Measurements from ENCODE around the gene ETFB. TPM values are rescaled to one million over a fixed set of nuclear protein-coding genes. Genes with fewer than 3 reads are reported as not detected.

The ETFB gene
- total RNA-seq, 4 donors from 2014 or later, result 125 to 305 (median 154) TPM

GRCh38 chr19:51380379-51380778 lies 14.2 kb upstream of the ETFB start:
- Histone ChIP-seq H3K9me3 (peaks cover 0 to 7% (median 0%) of the 10 kb centered on the region in 4 donors), H3K36me3 (no peaks in the 10 kb centered on the region), H3K4me1 (no peaks in the 10 kb centered on the region), H3K4me3 (no peak overlapping the region), H3K27me3 (no peaks in the 10 kb centered on the region), H3K27ac (no peak overlapping the region)
- TF ChIP-seq POLR2A (IDR thresholded peaks at IDR 0.05), result no peak
- TF ChIP-seq, protein P1, sequence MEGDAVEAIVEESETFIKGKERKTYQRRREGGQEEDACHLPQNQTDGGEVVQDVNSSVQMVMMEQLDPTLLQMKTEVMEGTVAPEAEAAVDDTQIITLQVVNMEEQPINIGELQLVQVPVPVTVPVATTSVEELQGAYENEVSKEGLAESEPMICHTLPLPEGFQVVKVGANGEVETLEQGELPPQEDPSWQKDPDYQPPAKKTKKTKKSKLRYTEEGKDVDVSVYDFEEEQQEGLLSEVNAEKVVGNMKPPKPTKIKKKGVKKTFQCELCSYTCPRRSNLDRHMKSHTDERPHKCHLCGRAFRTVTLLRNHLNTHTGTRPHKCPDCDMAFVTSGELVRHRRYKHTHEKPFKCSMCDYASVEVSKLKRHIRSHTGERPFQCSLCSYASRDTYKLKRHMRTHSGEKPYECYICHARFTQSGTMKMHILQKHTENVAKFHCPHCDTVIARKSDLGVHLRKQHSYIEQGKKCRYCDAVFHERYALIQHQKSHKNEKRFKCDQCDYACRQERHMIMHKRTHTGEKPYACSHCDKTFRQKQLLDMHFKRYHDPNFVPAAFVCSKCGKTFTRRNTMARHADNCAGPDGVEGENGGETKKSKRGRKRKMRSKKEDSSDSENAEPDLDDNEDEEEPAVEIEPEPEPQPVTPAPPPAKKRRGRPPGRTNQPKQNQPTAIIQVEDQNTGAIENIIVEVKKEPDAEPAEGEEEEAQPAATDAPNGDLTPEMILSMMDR (IDR thresholded peaks at IDR 0.05), result no peak
- DNase-seq, result no peak

GRCh38 chr19:51377422-51377821 lies 11.2 kb upstream of the ETFB start:
- Histone ChIP-seq H3K4me1 (no peaks in the 10 kb centered on the region), H3K4me3 (no peak overlapping the region), H3K9me3 (peaks cover 0 to 7% (median 0%) of the 10 kb centered on the region in 4 donors), H3K27me3 (no peaks in the 10 kb centered on the region), H3K36me3 (no peaks in the 10 kb centered on the region), H3K27ac (no peak overlapping the region)
- TF ChIP-seq POLR2A (IDR thresholded peaks at IDR 0.05), result no peak
- TF ChIP-seq, protein P1 (IDR thresholded peaks at IDR 0.05), result no peak
- DNase-seq, result no peak

GRCh38 chr19:51375504-51376221 lies 9.5 kb upstream of the ETFB start:
- no peaks in the 10 kb centered on the region for H3K4me1 ChIP-seq
- no peak for DNase-seq
- no peak overlapping the region for H3K4me3 ChIP-seq
- TF ChIP-seq POLR2A (IDR thresholded peaks at IDR 0.05), result no peak
- TF ChIP-seq, protein P1 (IDR thresholded peaks at IDR 0.05), result no peak
- no peak overlapping the region for H3K27ac ChIP-seq
- H3K36me3 ChIP-seq, result no peaks in the 10 kb centered on the region
- no peaks in the 10 kb centered on the region for H3K27me3 ChIP-seq
- H3K9me3 ChIP-seq, result no peaks in the 10 kb centered on the region

DNA sequence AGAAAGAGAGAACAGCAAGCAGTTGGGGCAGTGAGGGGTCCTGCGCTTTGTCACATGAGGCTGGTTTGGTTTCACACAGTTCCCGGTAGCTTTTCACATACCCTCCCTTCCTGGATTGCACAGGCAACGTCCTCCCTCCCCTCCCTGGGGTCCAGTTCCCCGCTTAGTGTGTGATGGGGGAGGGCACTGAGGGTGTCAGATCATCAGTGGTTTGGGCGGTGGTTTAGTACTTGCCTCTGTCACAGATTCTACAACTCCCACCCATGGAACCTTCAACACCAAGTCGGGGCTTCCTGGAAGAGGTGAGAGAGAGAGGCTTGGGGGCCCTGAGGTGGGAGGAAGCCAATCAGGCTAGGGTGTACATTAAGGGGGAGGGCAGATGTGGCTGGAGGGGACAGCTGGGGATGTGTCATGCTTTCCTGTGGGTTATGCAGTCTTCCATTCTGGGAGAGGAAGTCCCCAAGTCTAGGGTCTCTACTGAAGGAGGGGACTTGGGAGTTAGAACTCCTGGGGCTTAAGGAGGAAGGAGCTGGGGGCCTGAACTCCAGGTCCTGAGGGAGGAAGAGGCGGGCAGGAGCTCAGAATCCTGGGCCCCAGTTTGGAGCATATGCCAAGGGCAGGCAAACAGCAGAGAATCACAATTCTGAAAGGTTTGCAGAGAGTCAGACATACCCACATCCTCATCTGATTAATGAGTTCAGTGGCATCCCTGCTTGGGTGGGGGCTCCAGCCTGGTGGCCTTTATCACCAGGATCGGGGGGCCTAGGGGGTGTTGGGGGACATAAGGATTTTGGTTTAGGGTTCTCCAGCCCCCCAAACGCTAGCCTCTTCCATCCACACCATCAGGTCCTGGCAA lies 6.7 kb upstream of the ETFB start, which contains the start of gene NKG7:
TSS of gene NKG7 (minus strand) at position 6 of the 856 bp plus-strand sequence. CDS start 119 bp downstream, outside the sequence.
- H3K4me1 ChIP-seq, result peaks cover 0 to 8% (median 4%) of the 10 kb centered on the region in 4 donors
- DNase-seq, result peak in 2 of 3 donors; percentile 44 to 72
- no peaks in the 10 kb centered on the region for H3K9me3 ChIP-seq
- H3K36me3 ChIP-seq, result no peaks in the 10 kb centered on the region
- peak within 1 kb of the TSS in 2 of 4 donors; percentile 7 for H3K4me3 ChIP-seq
- H3K27ac ChIP-seq, result peak within 1 kb of the TSS; percentile 60 to 67 (median 64)
- TF ChIP-seq, protein P1 (IDR thresholded peaks at IDR 0.05), result no peak
- no peak for TF ChIP-seq POLR2A (IDR thresholded peaks at IDR 0.05)
- H3K27me3 ChIP-seq, result no peaks in the 10 kb centered on the region

DNA sequence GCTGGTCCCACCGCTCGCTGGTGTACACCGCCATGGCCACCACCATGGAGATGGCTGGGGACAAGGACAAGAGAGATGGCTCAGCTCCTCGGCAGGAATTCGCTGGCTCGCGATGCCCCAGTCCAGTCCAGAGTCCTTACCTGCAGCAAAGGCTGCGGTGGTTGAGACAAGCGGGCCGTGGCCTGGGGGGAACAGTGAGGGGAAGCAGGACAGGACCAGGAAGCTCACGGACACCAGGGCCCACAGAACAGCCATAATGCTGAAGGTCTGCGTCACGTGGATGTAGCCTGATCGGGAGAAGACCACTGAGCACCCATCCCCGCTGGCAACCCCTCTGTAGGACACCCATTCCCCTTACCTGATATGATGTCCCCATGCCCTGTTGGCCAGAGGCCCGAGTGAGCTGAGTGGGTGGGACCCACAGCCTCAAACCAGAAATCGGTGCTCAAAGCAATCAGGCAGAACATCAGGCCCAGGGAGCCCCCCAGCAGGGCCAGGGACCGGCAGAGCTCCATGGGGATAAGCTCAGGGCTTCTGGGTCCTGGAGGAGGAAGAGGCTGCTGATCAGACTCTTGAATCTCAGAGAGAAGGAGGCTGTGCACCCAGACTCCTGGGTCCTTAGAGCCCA lies 5.9 kb upstream of the ETFB start:
- peak overlapping the region in 2 of 4 donors; percentile 7 for H3K4me3 ChIP-seq

More for the DNA sequence above, 5.9 kb upstream of the ETFB start:
- DNase-seq, result no peak
- peak overlapping the region; percentile 60 to 67 (median 64) for H3K27ac ChIP-seq
- TF ChIP-seq, protein P1 (IDR thresholded peaks at IDR 0.05), result no peak
- TF ChIP-seq POLR2A (IDR thresholded peaks at IDR 0.05), result no peak
- no peaks in the 10 kb centered on the region for H3K27me3 ChIP-seq
- no peaks in the 10 kb centered on the region for H3K9me3 ChIP-seq
- H3K36me3 ChIP-seq, result no peaks in the 10 kb centered on the region
- peaks cover 0 to 8% (median 4%) of the 10 kb centered on the region in 4 donors for H3K4me1 ChIP-seq
